Dedifferentiated amniotic fluid mesenchymal stem cell (primary cell): ENCODE results near the gene GMCL2.

Experiments
- DNase-seq: peaks from one replicate; pipeline ENCODE4 v3.0.0-alpha.2; 2016; ENCODE audit errors: extremely low spot score

Gene GMCL2

GRCh38 chr5:178143246-178143645, 43.9 kb downstream of the GMCL2 start:
- DNase-seq, result no peak

- DNase-seq, result no peak
Measured at GRCh38 chr5:178142642-178143041, 44.5 kb downstream of the GMCL2 start.

GRCh38 chr5:178141550-178141949, 45.6 kb downstream of the GMCL2 start:
- no peak for DNase-seq

- DNase-seq, result no peak
Measured at GRCh38 chr5:178137991-178138390, 49.2 kb downstream of the GMCL2 start.

- no peak for DNase-seq
Measured at GRCh38 chr5:178136990-178137389, 50.2 kb downstream of the GMCL2 start.
